Keratinocyte (primary cell): ENCODE data around the gene COPA. TPM values are rescaled to one million over a fixed set of nuclear protein-coding genes. Genes with fewer than 3 reads are reported as not detected.
A peak's percentile ranks its signal among the peaks of the same experiment; 100 is the strongest.

Source experiments
- DNase-seq: peaks from one replicate; pipeline ENCODE4 v3.0.0-alpha.2; 2011; ENCODE audit warnings: low read depth, missing footprints, low spot score
- FAIRE-seq: peaks from 2 replicates; lab custom pipeline; 2011; peaks lifted over from hg19 to GRCh38; lab: Jason Lieb, UNC
- H2AFZ ChIP-seq: 2 replicates; pipeline ENCODE4 v1.6.0; 2012; ENCODE audit warnings: low read length, control low read depth, inconsistent platforms; ENCODE audit not compliant: control insufficient read depth
- H3K27ac ChIP-seq: 2 replicates; pipeline ENCODE4 v1.5.1; 2011; ENCODE audit warnings: low read length; ENCODE audit not compliant: control insufficient read depth, insufficient read depth
- H3K27me3 ChIP-seq: 3 replicates; pipeline ENCODE4 v1.6.0; 2011; ENCODE audit warnings: low read length; ENCODE audit not compliant: control insufficient read depth, insufficient read depth; ENCODE audit errors: extremely low read depth
- H3K36me3 ChIP-seq, 2 experiments: 2 replicates in 1 of 2; 3 replicates in 1 of 2; pipeline ENCODE4 v1.5.1; 2011; ENCODE audit warnings: low read length in 2 of 2, mild to moderate bottlenecking in 1 of 2; ENCODE audit not compliant: control insufficient read depth in 2 of 2, insufficient read depth in 2 of 2; ENCODE audit errors: extremely low read depth in 1 of 2
- H3K4me1 ChIP-seq: 3 replicates; pipeline ENCODE4 v1.5.1; 2011; ENCODE audit warnings: low read length; ENCODE audit not compliant: control insufficient read depth, insufficient read depth; ENCODE audit errors: extremely low read depth
- H3K4me2 ChIP-seq: 3 replicates; pipeline ENCODE4 v1.6.0; 2011; ENCODE audit warnings: low read depth, low read length; ENCODE audit not compliant: control insufficient read depth, insufficient read depth; ENCODE audit errors: extremely low read depth
- H3K4me3 ChIP-seq, 3 experiments: fragments of 200-600 bp in 1 of 3; sonication (generic) in 1 of 3; 2 replicates in 2 of 3; 3 replicates in 1 of 3; pipeline ENCODE4 v1.5.1; 2011 to 2016; ENCODE audit warnings: low read length in 3 of 3, mild to moderate bottlenecking in 3 of 3, control low read depth in 2 of 3, inconsistent platforms in 1 of 3, low read depth in 1 of 3, mixed read lengths in 1 of 3, mixed run types in 1 of 3, moderate library complexity in 1 of 3; ENCODE audit not compliant: control insufficient read depth in 2 of 3, insufficient read depth in 2 of 3; ENCODE audit errors: extremely low read depth in 1 of 3
- H3K79me2 ChIP-seq: 2 replicates; pipeline ENCODE4 v1.6.0; 2012; ENCODE audit warnings: low read length; ENCODE audit not compliant: control insufficient read depth, insufficient read depth
- H3K9ac ChIP-seq: 3 replicates; pipeline ENCODE4 v1.6.0; 2011; ENCODE audit warnings: low read length; ENCODE audit not compliant: control insufficient read depth, insufficient read depth; ENCODE audit errors: extremely low read depth
- H3K9me1 ChIP-seq: 3 replicates; pipeline ENCODE4 v1.6.0; 2011; ENCODE audit warnings: low read length; ENCODE audit not compliant: control insufficient read depth, insufficient read depth; ENCODE audit errors: extremely low read depth
- H3K9me3 ChIP-seq: 2 replicates; pipeline ENCODE4 v1.5.1; 2012; ENCODE audit warnings: low read depth, low read length; ENCODE audit not compliant: control insufficient read depth
- H4K20me1 ChIP-seq: 3 replicates; pipeline ENCODE4 v1.6.0; 2011; ENCODE audit warnings: low read length; ENCODE audit not compliant: control insufficient read depth, insufficient read depth; ENCODE audit errors: extremely low read depth
- EZH2 ChIP-seq: IDR thresholded peaks from one replicate; pipeline ENCODE4 v1.6.1; 2012; ENCODE audit warnings: inconsistent platforms, mild to moderate bottlenecking, low read length, moderate library complexity
- dilution Hi-C: fragments of 300-500 bp; cut with MboI; formaldehyde crosslinking; loops from one replicate; pipeline ENCODE4 v1.7.0; 2020; ENCODE audit warnings: low sequenced_read_pairs; ENCODE audit not compliant: extremely low pct_ligation_motif_present
- polyA plus RNA-seq, 5 experiments: library from polyadenylated mRNA; depleted of rRNA in 3 of 5; stranded (reverse) in 3 of 5; stranded (forward) in 1 of 5; unstranded in 1 of 5; fragments of >200 nt; gene quantifications; 1 replicate in 1 of 5; 2 replicates in 3 of 5; 3 replicates in 1 of 5; pipeline versions ENCODE4 v1.2.1 to v1.2.3, GENCODE V29; 2011 to 2012; ENCODE audit warnings: missing spikeins in 2 of 5, low read depth in 1 of 5, low replicate concordance in 1 of 5
- TF ChIP-seq, protein P1 (sequence below), 3 experiments: IDR thresholded peaks in 1 of 3; conservative IDR thresholded peaks in 1 of 3; optimal IDR thresholded peaks in 1 of 3; 2 replicates in 2 of 3; 3 replicates in 1 of 3; pipeline versions ENCODE3 to v1.5.1; 2011; ENCODE audit warnings: low read length in 3 of 3, mild to moderate bottlenecking in 3 of 3, moderate library complexity in 2 of 3, control low read depth in 1 of 3, inconsistent platforms in 1 of 3; ENCODE audit not compliant: insufficient read depth in 2 of 3; ENCODE audit errors: extremely low read depth in 1 of 3

The COPA gene
- polyA plus RNA-seq, 1 donor (not counting 4 experiments of a cell fraction or from before 2014, with no cell fraction given): 169 TPM

DNA sequence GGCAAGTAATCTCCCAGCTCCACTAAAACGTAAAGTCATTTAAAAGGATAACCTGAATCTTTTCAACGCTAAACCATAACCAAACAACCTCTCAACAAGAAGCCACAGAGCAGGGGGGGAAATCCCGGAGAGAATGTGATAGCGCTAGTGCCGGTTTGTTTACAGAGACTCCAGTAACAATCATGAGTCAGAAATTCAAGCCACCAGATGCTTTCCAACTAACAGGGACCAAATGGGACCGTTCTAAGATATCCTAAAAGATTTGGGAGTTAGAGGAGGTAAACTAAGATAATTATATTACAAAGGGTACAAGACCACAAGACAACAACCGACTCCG, 81.5 kb downstream of the COPA start:
- dilution Hi-C loops: no loop called here
- Histone ChIP-seq H3K36me3 (peaks cover 1 to 7% of the 10 kb centered on the region in 2 experiments), H4K20me1 (peaks cover 6% of the 10 kb centered on the region), H3K4me1 (peaks cover 28% of the 10 kb centered on the region), H3K9me3 (no peaks in the 10 kb centered on the region), H3K4me2 (peak overlapping the region; percentile 98), H2AFZ (peak overlapping the region; percentile 91), H3K4me3 (peak overlapping the region; percentile 95 to 100 (median 99)), H3K27me3 (no peaks in the 10 kb centered on the region), H3K9me1 (no peaks in the 10 kb centered on the region), H3K79me2 (peaks cover 38% of the 10 kb centered on the region), H3K9ac (peak overlapping the region; percentile 100), H3K27ac (peak overlapping the region; percentile 100)
- FAIRE-seq: no peak
- TF ChIP-seq, protein P1, sequence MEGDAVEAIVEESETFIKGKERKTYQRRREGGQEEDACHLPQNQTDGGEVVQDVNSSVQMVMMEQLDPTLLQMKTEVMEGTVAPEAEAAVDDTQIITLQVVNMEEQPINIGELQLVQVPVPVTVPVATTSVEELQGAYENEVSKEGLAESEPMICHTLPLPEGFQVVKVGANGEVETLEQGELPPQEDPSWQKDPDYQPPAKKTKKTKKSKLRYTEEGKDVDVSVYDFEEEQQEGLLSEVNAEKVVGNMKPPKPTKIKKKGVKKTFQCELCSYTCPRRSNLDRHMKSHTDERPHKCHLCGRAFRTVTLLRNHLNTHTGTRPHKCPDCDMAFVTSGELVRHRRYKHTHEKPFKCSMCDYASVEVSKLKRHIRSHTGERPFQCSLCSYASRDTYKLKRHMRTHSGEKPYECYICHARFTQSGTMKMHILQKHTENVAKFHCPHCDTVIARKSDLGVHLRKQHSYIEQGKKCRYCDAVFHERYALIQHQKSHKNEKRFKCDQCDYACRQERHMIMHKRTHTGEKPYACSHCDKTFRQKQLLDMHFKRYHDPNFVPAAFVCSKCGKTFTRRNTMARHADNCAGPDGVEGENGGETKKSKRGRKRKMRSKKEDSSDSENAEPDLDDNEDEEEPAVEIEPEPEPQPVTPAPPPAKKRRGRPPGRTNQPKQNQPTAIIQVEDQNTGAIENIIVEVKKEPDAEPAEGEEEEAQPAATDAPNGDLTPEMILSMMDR (optimal IDR thresholded peaks at IDR 0.05 in 1 of 3, IDR thresholded peaks at IDR 0.05 in 1 of 3, conservative IDR thresholded peaks at IDR 0.05 in 1 of 3; ENCODE audit: extremely low read depth in 1 of 3, insufficient read depth in 2 of 3, low read length in 3 of 3): no peak
- no peak for TF ChIP-seq EZH2
- DNase-seq: no peak

DNA sequence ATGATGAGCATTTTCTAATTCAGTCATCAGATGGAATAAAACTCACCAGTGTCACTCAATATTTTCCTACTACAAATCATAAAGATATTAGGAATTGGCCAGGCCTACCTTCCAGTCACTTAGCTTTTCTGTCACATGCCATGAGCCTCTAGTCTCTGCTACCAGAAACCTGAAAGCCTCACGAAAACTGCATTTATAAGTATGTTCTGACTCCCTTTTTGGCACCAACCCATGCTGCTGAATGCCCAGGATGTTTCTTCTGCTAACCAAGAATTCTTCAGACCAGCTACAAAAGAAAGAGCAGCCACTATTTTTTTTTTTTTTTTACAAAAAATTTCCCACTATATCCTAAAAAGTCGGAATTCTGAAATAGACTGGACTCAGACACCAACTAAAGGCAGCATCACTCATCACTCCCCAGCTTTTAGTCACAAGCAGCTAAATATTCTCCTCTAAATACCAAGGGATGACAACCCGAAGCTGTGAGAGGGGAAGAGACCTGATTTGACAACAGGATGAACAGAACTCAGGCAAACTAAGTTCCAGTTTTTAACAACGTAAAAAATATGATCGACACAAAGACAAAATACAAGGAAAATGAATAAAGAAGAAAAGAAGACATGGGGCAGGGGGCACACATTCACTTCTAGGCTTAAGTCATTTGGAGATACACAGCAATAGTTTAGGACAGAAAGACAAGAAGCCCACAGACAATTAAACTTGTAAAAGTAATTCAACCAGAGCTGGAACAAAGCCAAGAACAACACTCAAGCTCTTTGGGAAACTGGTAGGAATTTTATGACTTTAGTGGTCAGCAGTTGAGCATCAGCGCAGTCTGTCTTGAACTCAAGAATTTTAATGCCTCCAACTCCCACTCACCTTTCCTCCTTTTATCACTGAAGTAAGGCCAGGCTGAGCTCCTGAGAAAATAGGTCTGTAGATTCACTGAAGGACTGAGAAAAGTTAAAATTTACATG, 82.4 kb downstream of the COPA start:
- peak overlapping the region; percentile 100 for H3K9ac ChIP-seq

More for the DNA sequence above, 82.4 kb downstream of the COPA start:
- Histone ChIP-seq H3K4me2 (peak overlapping the region; percentile 98), H3K9me3 (no peaks in the 10 kb centered on the region), H3K27me3 (no peaks in the 10 kb centered on the region), H2AFZ (no peak overlapping the region), H3K79me2 (peaks cover 41% of the 10 kb centered on the region), H3K9me1 (no peaks in the 10 kb centered on the region), H3K4me3 (peak overlapping the region; percentile 95 to 100 (median 99)), H3K36me3 (peaks cover 1 to 10% of the 10 kb centered on the region in 2 experiments), H4K20me1 (peaks cover 6% of the 10 kb centered on the region), H3K4me1 (peaks cover 32% of the 10 kb centered on the region), H3K27ac (peak overlapping the region; percentile 100)
- no peak for TF ChIP-seq EZH2
- TF ChIP-seq, protein P1 (optimal IDR thresholded peaks at IDR 0.05 in 1 of 3, IDR thresholded peaks at IDR 0.05 in 1 of 3, conservative IDR thresholded peaks at IDR 0.05 in 1 of 3; ENCODE audit: extremely low read depth in 1 of 3, insufficient read depth in 2 of 3, low read length in 3 of 3): no peak
- no peak for DNase-seq
- peak; percentile 68 for FAIRE-seq
- dilution Hi-C loops: no loop called here
